ENCODE results near the gene PDCD7. TPM values are rescaled to one million over a fixed set of nuclear protein-coding genes. Genes with fewer than 3 reads are reported as not detected.

PDCD7 gene
- total RNA-seq, 2 donors from 2014 or later = 25.4 to 33.1 TPM

GRCh38 chr15:65115542-65115941, 18.1 kb downstream of the PDCD7 start:
- H3K4me1 ChIP-seq (ENCODE audit: control insufficient read depth, insufficient read depth, low read length) = no peaks in the 10 kb centered on the region
- no peaks in the 10 kb centered on the region for H3K9me3 Mint-ChIP-seq
- H3K27me3 Mint-ChIP-seq (ENCODE audit: insufficient read depth) = no peaks in the 10 kb centered on the region
- TF ChIP-seq CTCF (conservative IDR thresholded peaks at IDR 0.05) = no peak
- peaks cover 51% of the 10 kb centered on the region for H3K36me3 Mint-ChIP-seq (ENCODE audit: low read depth)
- H3K36me3 ChIP-seq (ENCODE audit: control insufficient read depth, insufficient read depth, low read length) = peaks cover 66% of the 10 kb centered on the region
- H3K4me1 Mint-ChIP-seq = peaks cover 7% of the 10 kb centered on the region
- DNase-seq = no peak
- H3K4me3 Mint-ChIP-seq = no peak overlapping the region
- H3K9ac ChIP-seq (ENCODE audit: extremely low read depth, low read length, poor library complexity, severe bottlenecking) = no peak overlapping the region
- no peak overlapping the region for H3K4me3 ChIP-seq (ENCODE audit: low read length)
- H3K27ac ChIP-seq (ENCODE audit: low read depth, low read length) = no peak overlapping the region
- WGBS, 2 experiments (ENCODE audit: insufficient coverage in 1 of 2, insufficient read length in 1 of 2) = 92 to 96% methylated on average over 4 to 5 of the region's 5 CpGs
- H3K27ac Mint-ChIP-seq = no peak overlapping the region
- no peaks in the 10 kb centered on the region for H3K9me3 ChIP-seq (ENCODE audit: control insufficient read depth, low read length)
- no peaks in the 10 kb centered on the region for H3K27me3 ChIP-seq (ENCODE audit: control insufficient read depth, insufficient read depth, low read length, poor library complexity, severe bottlenecking)

GRCh38 chr15:65115086-65115485, 18.5 kb downstream of the PDCD7 start, which contains the start of gene UBAP1L:
Gene UBAP1L, minus strand, starts transcription at chr15:65115200. Its CDS starts 8,985 bp downstream, at chr15:65106215.
- Mint-ChIP-seq H3K4me3 (no peak within 1 kb of the TSS), H3K27ac (no peak within 1 kb of the TSS), H3K36me3 (ENCODE audit: low read depth) (peaks cover 51% of the 10 kb centered on the region), H3K27me3 (ENCODE audit: insufficient read depth) (no peaks in the 10 kb centered on the region), H3K4me1 (peaks cover 7% of the 10 kb centered on the region), H3K9me3 (no peaks in the 10 kb centered on the region)
- no peak within 1 kb of the TSS for H3K9ac ChIP-seq (ENCODE audit: extremely low read depth, low read length, poor library complexity, severe bottlenecking)
- no peak within 1 kb of the TSS for H3K4me3 ChIP-seq (ENCODE audit: low read length)
- WGBS, 2 experiments (ENCODE audit: insufficient coverage in 1 of 2, insufficient read length in 1 of 2) = 90 to 100% methylated on average over 1 to 2 of the region's 2 CpGs
- TF ChIP-seq CTCF (conservative IDR thresholded peaks at IDR 0.05) = no peak
- no peaks in the 10 kb centered on the region for H3K27me3 ChIP-seq (ENCODE audit: control insufficient read depth, insufficient read depth, low read length, poor library complexity, severe bottlenecking)
- no peaks in the 10 kb centered on the region for H3K4me1 ChIP-seq (ENCODE audit: control insufficient read depth, insufficient read depth, low read length)
- H3K27ac ChIP-seq (ENCODE audit: low read depth, low read length) = no peak within 1 kb of the TSS
- no peak for DNase-seq
- H3K36me3 ChIP-seq (ENCODE audit: control insufficient read depth, insufficient read depth, low read length) = peaks cover 66% of the 10 kb centered on the region
- no peaks in the 10 kb centered on the region for H3K9me3 ChIP-seq (ENCODE audit: control insufficient read depth, low read length)

GRCh38 chr15:65110676-65111292, 22.8 kb downstream of the PDCD7 start:
- Histone ChIP-seq H3K4me3 (ENCODE audit: low read length) (no peak overlapping the region), H3K4me1 (ENCODE audit: control insufficient read depth, insufficient read depth, low read length) (no peaks in the 10 kb centered on the region), H3K9ac (ENCODE audit: extremely low read depth, low read length, poor library complexity, severe bottlenecking) (no peak overlapping the region), H3K36me3 (ENCODE audit: control insufficient read depth, insufficient read depth, low read length) (peaks cover 37% of the 10 kb centered on the region), H3K27ac (ENCODE audit: low read depth, low read length) (no peak overlapping the region), H3K27me3 (ENCODE audit: control insufficient read depth, insufficient read depth, low read length, poor library complexity, severe bottlenecking) (no peaks in the 10 kb centered on the region), H3K9me3 (ENCODE audit: control insufficient read depth, low read length) (no peaks in the 10 kb centered on the region)
- H3K27me3 Mint-ChIP-seq (ENCODE audit: insufficient read depth) = no peaks in the 10 kb centered on the region
- peaks cover 7% of the 10 kb centered on the region for H3K4me1 Mint-ChIP-seq
- TF ChIP-seq CTCF (conservative IDR thresholded peaks at IDR 0.05) = no peak
- DNase-seq = peak; percentile 50
- no peaks in the 10 kb centered on the region for H3K9me3 Mint-ChIP-seq
- H3K27ac Mint-ChIP-seq = peak overlapping the region; percentile 45
- no peak overlapping the region for H3K4me3 Mint-ChIP-seq
- WGBS, 2 experiments (ENCODE audit: insufficient coverage in 1 of 2, insufficient read length in 1 of 2) = 89 to 95% methylated on average over 3 of the region's 3 CpGs
- H3K36me3 Mint-ChIP-seq (ENCODE audit: low read depth) = peaks cover 28% of the 10 kb centered on the region
